Neural progenitor cell (in vitro differentiated cells): ENCODE data around the gene RWDD1.

ENCODE experiments used
- EZH2phosphoT487 ChIP-seq: fragments of 200-600 bp; sonication (generic); IDR thresholded peaks from 2 replicates; pipeline ENCODE4 v1.6.1; 2017; ENCODE audit warnings: antibody characterized with exemption
- TF ChIP-seq, protein P1 (sequence below): fragments of 200-600 bp; sonication (generic); IDR thresholded peaks from 2 replicates; pipeline ENCODE4 v1.5.1; 2017; ENCODE audit warnings: antibody characterized with exemption, mild to moderate bottlenecking

DNA sequence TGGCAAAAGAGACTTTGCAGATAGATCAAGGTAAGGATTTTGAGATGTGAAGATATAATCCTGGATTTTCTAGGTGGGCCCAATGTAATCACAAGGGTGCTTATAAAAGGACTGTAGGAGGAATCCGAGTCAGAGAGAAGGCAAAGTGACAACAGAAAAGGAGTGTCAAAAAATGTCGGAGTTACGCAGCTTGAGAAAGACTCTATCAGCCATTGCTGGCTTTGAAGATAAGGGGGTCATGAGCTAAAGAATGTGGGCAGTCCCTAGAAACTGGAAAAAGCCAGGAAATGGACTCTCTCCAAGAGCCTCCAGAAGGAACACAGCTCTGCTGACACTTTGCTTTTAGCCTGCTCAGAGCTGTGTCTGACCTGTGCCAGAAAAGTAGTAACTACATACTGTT, 8.7 kb upstream of the RWDD1 start:
- TF ChIP-seq, protein P1, sequence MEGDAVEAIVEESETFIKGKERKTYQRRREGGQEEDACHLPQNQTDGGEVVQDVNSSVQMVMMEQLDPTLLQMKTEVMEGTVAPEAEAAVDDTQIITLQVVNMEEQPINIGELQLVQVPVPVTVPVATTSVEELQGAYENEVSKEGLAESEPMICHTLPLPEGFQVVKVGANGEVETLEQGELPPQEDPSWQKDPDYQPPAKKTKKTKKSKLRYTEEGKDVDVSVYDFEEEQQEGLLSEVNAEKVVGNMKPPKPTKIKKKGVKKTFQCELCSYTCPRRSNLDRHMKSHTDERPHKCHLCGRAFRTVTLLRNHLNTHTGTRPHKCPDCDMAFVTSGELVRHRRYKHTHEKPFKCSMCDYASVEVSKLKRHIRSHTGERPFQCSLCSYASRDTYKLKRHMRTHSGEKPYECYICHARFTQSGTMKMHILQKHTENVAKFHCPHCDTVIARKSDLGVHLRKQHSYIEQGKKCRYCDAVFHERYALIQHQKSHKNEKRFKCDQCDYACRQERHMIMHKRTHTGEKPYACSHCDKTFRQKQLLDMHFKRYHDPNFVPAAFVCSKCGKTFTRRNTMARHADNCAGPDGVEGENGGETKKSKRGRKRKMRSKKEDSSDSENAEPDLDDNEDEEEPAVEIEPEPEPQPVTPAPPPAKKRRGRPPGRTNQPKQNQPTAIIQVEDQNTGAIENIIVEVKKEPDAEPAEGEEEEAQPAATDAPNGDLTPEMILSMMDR: no peak
- no peak for TF ChIP-seq EZH2phosphoT487
